HG02798 (cell line): ENCODE results near the gene ALAD.
A peak's percentile ranks its signal among the peaks of the same experiment; 100 is the strongest.
"Not testable (repeated sequence)": the region's sequence is repeated elsewhere in the genome, so short reads cannot be mapped to it uniquely, and the experiment has no call there.

Source experiments
- ATAC-seq: cut with Tn5 transposase; IDR thresholded peaks from one replicate; pipeline ENCODE4 v1.9.1; 2021; ENCODE audit warnings: mild to moderate bottlenecking; ENCODE audit not compliant: unreplicated experiment, poor library complexity

ALAD gene

GRCh38 chr9:113401027-113401792, at the start of gene ALAD:
Gene ALAD (minus strand): TSS chr9:113401284. CDS start chr9:113393559, 7,725 bp downstream.
- ATAC-seq = peak; percentile 100

DNA sequence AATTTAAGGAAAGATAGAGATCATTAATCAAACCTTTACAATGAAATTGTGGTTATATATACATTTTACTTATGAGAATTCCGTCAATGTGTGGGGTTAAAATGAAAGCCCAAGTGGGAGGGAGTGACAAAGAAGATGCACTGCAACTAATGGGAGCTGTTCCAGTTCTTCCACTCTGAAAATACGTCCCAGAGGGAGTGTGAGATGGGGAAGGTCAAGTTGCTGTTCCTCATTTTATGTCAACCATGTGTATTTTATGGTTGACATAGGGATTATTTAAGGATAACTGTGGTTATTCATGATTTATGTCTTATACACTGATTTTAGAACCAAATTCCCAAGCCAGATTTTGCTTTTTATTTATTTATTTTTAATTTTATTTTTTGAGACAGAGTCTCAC, 48.3 kb upstream of the ALAD start:
- no peak for ATAC-seq

DNA sequence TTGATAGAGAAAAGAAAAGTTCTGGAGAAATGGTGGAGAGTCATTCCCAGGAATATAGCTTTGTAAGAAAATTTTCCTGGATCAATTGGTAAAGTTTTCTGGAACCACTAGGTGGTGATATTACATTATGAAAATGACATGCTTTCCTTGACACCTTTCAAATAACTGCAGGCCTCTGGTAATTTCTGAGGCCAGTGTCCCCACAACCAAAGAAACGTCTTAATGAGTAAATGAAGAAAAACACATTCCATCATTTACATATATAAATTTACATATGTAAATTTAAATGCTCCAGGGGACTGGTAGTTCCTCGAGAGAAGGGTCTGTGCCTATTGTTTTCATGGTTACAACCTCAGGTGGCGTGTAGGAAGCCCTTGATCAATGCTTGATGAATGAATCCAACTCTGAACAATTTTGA, 45.2 kb upstream of the ALAD start:
- no peak for ATAC-seq

GRCh38 chr9:113444736-113445135, 43.7 kb upstream of the ALAD start:
- ATAC-seq = no peak

GRCh38 chr9:113437716-113438115, 36.6 kb upstream of the ALAD start:
- not testable (repeated sequence) for ATAC-seq

DNA sequence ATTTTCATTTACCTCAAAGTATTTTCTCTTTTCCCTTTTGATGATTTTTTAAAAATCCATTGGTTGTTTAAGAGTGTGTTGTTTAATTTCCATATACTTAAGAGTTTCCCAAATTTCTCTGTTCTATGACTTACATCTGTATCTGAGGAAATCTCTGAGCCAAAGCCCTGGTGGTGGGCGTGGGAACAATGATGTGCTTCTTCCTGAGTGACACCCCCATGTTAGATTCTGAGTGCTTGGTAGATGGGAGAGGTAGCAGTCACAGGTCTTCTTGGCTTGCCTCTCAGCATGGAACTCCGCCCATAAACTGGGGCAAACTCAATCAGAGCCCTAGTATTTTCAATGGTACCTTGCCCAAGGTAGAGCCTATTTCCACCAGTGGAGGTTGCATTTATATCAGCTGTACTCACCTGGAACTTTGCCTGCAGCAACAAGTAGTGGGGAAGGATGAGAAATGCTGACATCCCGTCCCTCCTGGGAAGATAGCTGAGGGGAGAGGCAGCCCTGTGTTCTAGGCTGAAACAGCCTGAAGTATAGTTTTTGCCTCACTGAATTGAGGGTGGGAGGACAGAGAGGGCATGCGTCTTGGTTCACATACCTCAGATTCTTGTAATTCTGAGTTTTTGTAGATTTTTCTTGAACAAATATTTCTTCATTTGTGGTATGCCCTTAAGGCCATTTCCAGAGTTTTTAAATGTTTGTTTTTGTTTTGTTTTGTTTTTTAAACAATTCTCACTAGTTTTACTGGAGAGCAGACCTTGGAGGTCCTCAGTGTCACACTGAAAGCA, 35.8 kb upstream of the ALAD start:
- no peak for ATAC-seq

DNA sequence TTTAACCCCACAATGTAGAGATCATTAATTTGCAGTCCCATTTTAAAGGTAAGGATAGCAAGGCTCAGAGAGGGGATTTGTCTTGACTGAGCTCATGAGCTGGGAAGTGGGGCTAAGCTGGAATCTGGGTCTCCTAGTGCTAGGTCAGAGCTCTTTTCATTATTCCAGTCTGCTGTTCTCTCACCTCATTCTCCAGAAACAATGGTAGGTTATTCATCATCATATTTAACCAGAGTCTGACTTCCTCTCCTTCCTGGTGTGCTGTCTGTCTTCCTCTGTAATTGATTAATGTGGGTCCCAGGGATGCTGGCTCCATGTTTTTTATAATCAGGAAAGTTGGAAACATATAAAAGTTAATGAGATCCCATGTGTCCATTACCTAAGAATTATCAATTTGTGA, 30.1 kb upstream of the ALAD start:
- no peak for ATAC-seq

DNA sequence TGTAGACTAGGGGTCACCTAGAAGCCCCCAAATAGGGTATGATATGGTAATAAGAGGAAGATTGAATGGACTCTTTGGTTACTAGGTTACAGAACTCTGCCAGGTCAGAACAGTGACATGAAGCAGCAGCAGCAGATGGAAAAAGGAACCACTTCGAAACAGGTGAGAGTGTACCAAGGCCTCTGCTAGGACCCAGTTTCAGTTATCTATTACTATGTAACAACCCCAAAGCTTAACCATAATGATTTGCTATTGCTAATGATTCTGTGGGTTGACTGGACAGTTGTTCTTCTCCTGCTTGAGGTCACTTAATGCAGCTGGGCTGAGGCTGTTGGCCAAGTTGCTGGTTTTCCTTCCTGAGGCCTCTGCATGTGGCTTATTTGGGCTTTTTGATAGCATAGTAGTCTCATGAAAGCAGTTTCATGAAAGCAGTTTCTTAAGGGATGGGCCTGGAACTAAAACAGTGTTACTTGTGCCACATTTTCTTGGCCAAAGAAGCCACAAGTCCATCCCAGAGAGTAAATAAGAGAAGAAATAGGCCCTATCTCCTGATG, 27.1 kb upstream of the ALAD start:
- no peak for ATAC-seq

DNA sequence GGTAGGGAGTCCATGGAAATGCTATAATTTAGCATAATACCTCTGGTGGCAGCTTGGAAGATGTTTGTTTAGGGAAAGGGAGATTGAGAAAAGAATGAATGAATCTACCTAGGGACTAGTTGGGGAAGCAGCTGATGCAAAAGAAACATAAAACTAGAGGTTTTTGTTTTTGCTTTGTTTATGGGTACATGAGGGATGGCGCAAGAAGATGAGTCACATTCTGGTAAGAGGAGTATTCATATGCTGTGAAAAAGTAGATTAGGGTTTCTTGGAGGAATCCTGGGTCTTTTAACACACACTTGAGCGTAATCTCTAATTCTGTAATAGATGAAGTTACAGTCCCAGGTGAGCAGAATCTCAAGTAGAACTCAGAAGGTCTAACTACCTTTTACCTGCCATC, 26.5 kb upstream of the ALAD start:
- no peak for ATAC-seq

- no peak for ATAC-seq
These were observed 25.6 kb upstream of the ALAD start for GRCh38 chr9:113426701-113427100.

GRCh38 chr9:113425072-113425471, 24.0 kb upstream of the ALAD start:
- ATAC-seq = no peak

DNA sequence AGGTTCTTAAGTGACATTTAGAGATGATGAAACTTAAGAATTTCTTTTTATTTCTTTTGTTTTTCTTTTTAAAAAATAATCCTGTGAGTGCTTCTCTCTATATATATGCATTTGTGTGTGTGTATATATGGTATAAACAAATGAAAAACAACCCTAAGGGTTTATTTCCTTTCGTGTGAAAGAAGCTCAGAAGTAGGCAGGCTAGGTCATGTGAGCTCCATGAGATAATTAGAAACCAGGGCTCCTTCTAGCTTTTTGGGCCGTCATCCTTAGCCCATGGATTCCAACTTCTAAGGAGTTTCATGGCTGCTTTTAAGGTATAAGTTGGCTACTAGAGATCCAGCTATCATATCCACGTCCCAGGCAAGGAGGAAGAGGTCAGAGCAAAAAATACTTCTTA, 20.6 kb upstream of the ALAD start:
- ATAC-seq = no peak

DNA sequence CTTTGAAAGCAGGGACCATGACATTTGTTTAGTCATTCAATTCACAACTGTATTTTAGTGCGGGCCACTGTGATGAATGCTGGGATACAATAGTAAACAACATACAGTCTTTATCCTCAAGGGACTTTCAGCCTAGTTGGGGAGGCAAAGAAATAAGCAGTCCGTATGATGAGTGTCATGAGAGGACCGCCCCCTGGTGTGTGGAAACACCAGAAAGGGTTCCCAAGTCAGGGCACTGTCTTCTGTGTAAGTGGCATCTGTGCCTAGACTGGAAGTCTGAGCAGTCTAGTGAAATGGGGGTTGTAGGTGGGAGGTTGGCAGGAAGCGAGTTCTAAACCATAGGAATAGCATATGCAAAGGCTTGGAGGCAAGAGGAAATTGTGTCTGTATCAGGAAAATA, 16.3 kb upstream of the ALAD start:
- no peak for ATAC-seq

DNA sequence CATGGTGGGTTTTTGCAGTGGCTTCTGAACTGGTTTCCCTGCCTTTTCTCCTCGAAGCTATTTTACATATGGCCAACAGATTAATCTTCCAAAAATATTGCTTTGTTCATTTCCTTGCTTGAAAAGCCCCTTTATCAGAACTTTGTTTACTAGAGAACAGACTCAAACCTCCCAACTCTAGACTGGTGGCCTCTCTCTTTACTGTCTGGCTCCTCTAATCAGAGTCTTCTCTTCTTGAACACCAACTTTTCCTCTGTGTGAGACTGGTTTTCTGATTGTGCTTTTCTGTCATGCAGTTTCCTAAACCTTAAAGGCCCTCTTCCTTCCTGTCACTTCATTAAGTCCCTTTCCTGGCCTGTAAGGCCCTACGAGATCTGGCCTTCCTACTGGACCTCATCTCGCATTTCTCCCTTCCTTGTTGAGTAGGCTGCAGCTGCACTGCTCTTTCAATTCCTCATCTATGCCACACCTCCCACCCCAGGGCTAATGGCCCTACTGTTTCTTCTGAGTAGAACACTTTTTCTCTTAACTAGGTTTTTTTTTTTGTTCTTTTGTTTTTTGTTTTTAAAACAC, 15.2 kb upstream of the ALAD start:
- ATAC-seq = peak; percentile 98

GRCh38 chr9:113410207-113410864, 9.3 kb upstream of the ALAD start, which contains the start of the genes C9orf43 and POLE3:
Gene C9orf43 (plus strand): TSS chr9:113410747. CDS start chr9:113413494, 2,747 bp downstream.
Gene POLE3 (minus strand): TSS chr9:113410675. CDS start chr9:113410293, 382 bp downstream.
- ATAC-seq = peak; percentile 93

GRCh38 chr9:113409883-113410206, 8.8 kb upstream of the ALAD start:
- ATAC-seq = peak; percentile 1

- ATAC-seq = no peak
These were observed 8.4 kb upstream of the ALAD start for GRCh38 chr9:113409481-113409880.

- ATAC-seq = peak; percentile 36
These were observed 5.9 kb upstream of the ALAD start for GRCh38 chr9:113406873-113407511.

DNA sequence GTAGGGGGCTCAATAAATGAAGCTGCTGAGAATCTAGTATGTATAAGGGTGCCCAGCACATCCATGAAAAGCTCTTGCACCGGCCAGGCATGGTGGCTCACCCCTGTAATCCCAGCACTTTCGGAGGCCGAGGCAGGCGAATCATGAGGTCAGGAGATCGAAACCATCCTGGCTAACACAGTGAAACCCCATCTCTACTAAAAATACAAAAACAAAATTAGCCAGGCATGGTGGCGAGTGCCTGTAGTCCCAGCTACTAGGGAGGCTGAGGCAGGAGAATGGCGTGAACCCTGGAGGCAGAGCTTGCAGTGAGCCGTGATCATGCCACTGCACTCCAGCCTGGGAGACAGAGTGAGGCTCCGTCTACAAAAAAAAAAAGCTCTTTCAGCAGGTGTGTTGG, 5.3 kb upstream of the ALAD start:
- ATAC-seq = not testable (repeated sequence)

GRCh38 chr9:113403646-113404045, 2.6 kb upstream of the ALAD start:
- no peak for ATAC-seq
